Prostate gland (tissue), 2 donors: Measurements from ENCODE around the gene CRYM. TPM values are rescaled to one million over a fixed set of nuclear protein-coding genes. Genes with fewer than 3 reads are reported as not detected.

Experiments
- DNase-seq: peaks from one replicate; pipeline ENCODE4 v3.0.0-alpha.2; 2019; ENCODE audit warnings: low spot score
- H3K27ac ChIP-seq, 2 donors: fragments of 200-600 bp; sonication (generic); 2 replicates each; pipeline ENCODE4 v1.5.1; 2017 to 2019
- H3K27me3 ChIP-seq: fragments of 200-600 bp; sonication (generic); replicated peaks from 2 replicates; pipeline ENCODE4 v1.5.1; 2019; ENCODE audit not compliant: insufficient read depth
- H3K36me3 ChIP-seq, 2 donors: fragments of 200-600 bp; sonication (generic); 1 replicate in 1 of 2; 2 replicates in 1 of 2; pipeline versions ENCODE4 v1.5.1 to v1.8.1; 2017 to 2019
- H3K4me1 ChIP-seq: fragments of 200-600 bp; sonication (generic); replicated peaks from 2 replicates; pipeline ENCODE4 v1.5.1; 2019
- H3K4me3 ChIP-seq, 2 donors: fragments of 200-600 bp; sonication (generic); 2 replicates each; pipeline ENCODE4 v1.5.1; 2017 to 2019
- H3K9me3 ChIP-seq: fragments of 200-600 bp; sonication (generic); 2 replicates; pipeline ENCODE4 v1.5.1; 2017
- CTCF ChIP-seq, 4 experiments: fragments of 200-600 bp in 2 of 4; fragments of 450-650 bp in 2 of 4; sonication (generic) in 2 of 4; IDR thresholded peaks; 1 replicate in 3 of 4; 2 replicates in 1 of 4; pipeline ENCODE4 v1.5.1; 2016 to 2019; ENCODE audit warnings: antibody characterized with exemption in 4 of 4, mild to moderate bottlenecking in 2 of 4, moderate library complexity in 2 of 4
- POLR2A ChIP-seq: fragments of 450-650 bp; IDR thresholded peaks from one replicate; pipeline ENCODE4 v1.6.1; 2016; ENCODE audit warnings: antibody characterized with exemption, mild to moderate bottlenecking
- POLR2AphosphoS5 ChIP-seq: sonication (generic); formaldehyde crosslinking; IDR thresholded peaks from one replicate; pipeline ENCODE4 v1.6.1; 2017; ENCODE audit warnings: antibody characterized with exemption
- WGBS: methylation state at CpG from one replicate; pipeline ENCODE4 v1.1.5; 2018; 5-methylcytosine and 5-hydroxymethylcytosine counted together
- intact Hi-C: fragments of 100-400 bp; cut with DNase I; formaldehyde crosslinking; loops from one replicate; pipeline ENCODE4 v1.14.2; 2022
- total RNA-seq, 2 donors: library from RNA; depleted of rRNA; stranded (reverse); fragments of >200 nt; gene quantifications; one replicate each; pipeline ENCODE4 v1.1.0, GENCODE V29; 2016

CRYM gene
- total RNA-seq, 2 donors from 2014 or later: 44.3 to 59.5 TPM

- intact Hi-C loops: no loop called here
- no peaks in the 10 kb centered on the region for H3K27me3 ChIP-seq
- H3K27ac ChIP-seq: no peak overlapping the region
- no peaks in the 10 kb centered on the region for H3K36me3 ChIP-seq
- no peak for TF ChIP-seq CTCF (IDR thresholded peaks at IDR 0.05)
- TF ChIP-seq POLR2AphosphoS5: peak; percentile 15
- no peak for TF ChIP-seq POLR2A
- no peak overlapping the region for H3K4me3 ChIP-seq
- no peaks in the 10 kb centered on the region for H3K4me1 ChIP-seq
- no peaks in the 10 kb centered on the region for H3K9me3 ChIP-seq
- DNase-seq: no peak
- 0% methylated on average over 1 of the region's 1 CpG for WGBS
These were observed 7.2 kb upstream of the CRYM start for GRCh38 chr16:21285314-21285713.

GRCh38 chr16:21284414-21284813 is 6.3 kb upstream of the CRYM start:
- DNase-seq: no peak
- Histone ChIP-seq H3K36me3 (no peaks in the 10 kb centered on the region), H3K4me1 (no peaks in the 10 kb centered on the region), H3K27ac (no peak overlapping the region), H3K4me3 (peak overlapping the region in 1 of 2 donors; percentile 35), H3K27me3 (no peaks in the 10 kb centered on the region), H3K9me3 (no peaks in the 10 kb centered on the region)
- TF ChIP-seq POLR2A (no peak), POLR2AphosphoS5 (no peak), CTCF (IDR thresholded peaks at IDR 0.05) (no peak)
- WGBS: 86% methylated on average over 4 of the region's 4 CpGs
- intact Hi-C loops: no loop called here

GRCh38 chr16:21283521-21284289 is 5.6 kb upstream of the CRYM start:
- peak; percentile 58 for DNase-seq
- Histone ChIP-seq H3K9me3 (no peaks in the 10 kb centered on the region), H3K27ac (no peak overlapping the region), H3K4me1 (no peaks in the 10 kb centered on the region), H3K36me3 (no peaks in the 10 kb centered on the region), H3K4me3 (peak overlapping the region; percentile 24 to 35), H3K27me3 (no peaks in the 10 kb centered on the region)
- WGBS: 2% methylated on average over 63 of the region's 67 CpGs
- intact Hi-C loops: no loop called here
- TF ChIP-seq CTCF (IDR thresholded peaks at IDR 0.05) (peak in 2 of 4 experiments; percentile 44 to 46), POLR2A (no peak)

- Histone ChIP-seq H3K4me1 (no peaks in the 10 kb centered on the region), H3K4me3 (no peak overlapping the region), H3K27me3 (no peaks in the 10 kb centered on the region), H3K27ac (no peak overlapping the region), H3K36me3 (no peaks in the 10 kb centered on the region), H3K9me3 (no peaks in the 10 kb centered on the region)
- DNase-seq: no peak
- no peak for TF ChIP-seq POLR2A
- TF ChIP-seq CTCF (IDR thresholded peaks at IDR 0.05): no peak
- TF ChIP-seq POLR2AphosphoS5: no peak
- WGBS: 92% methylated on average over 7 of the region's 7 CpGs
- intact Hi-C loops: no loop called here
These were observed 3.8 kb upstream of the CRYM start for GRCh38 chr16:21281698-21282389.
